H1 (cell line): Measurements from ENCODE around the gene NBDY. TPM values are rescaled to one million over a fixed set of nuclear protein-coding genes. Genes with fewer than 3 reads are reported as not detected.

Experiments used
- CTCF ChIA-PET: fragments of 300-600 bp; sonication (Branson Sonifier 250); formaldehyde crosslinking; loops from one replicate; lab custom pipeline; 2021; ENCODE audit not compliant: partially characterized antibody; lab: Charles Lee
- POLR2A ChIA-PET: fragments of 300-600 bp; sonication (Branson Sonifier 250); formaldehyde crosslinking; loops from one replicate; lab custom pipeline; 2021; ENCODE audit warnings: inconsistent platforms; ENCODE audit not compliant: partially characterized antibody; lab: Charles Lee
- DNase-seq, 2 experiments: peaks; one replicate each; pipeline versions ENCODE4 v3.0.0 to v3.0.0-alpha.2; 2010 to 2022; ENCODE audit warnings: low spot score in 2 of 2, low read depth in 1 of 2, mixed read lengths in 1 of 2
- FAIRE-seq: peaks from 2 replicates; lab custom pipeline; 2011; peaks lifted over from hg19 to GRCh38; lab: Jason Lieb, UNC
- H2AFZ ChIP-seq: 2 replicates; pipeline ENCODE4 v1.8.1; 2012; ENCODE audit warnings: low read length, inconsistent platforms
- H2AK5ac ChIP-seq: 2 replicates; pipeline ENCODE4 v1.6.1; 2013; ENCODE audit warnings: low read depth, low read length
- H2BK120ac ChIP-seq: replicated peaks from 2 replicates; pipeline ENCODE3; 2013; ENCODE audit warnings: low read depth, low read length, inconsistent platforms
- H2BK12ac ChIP-seq: 2 replicates; pipeline ENCODE4 v1.6.1; 2013; ENCODE audit warnings: low read depth, low read length
- H2BK15ac ChIP-seq: 2 replicates; pipeline ENCODE4 v1.6.1; 2013; ENCODE audit warnings: low read length
- H2BK20ac ChIP-seq: 2 replicates; pipeline ENCODE4 v1.6.1; 2013; ENCODE audit warnings: low read length
- H2BK5ac ChIP-seq: 2 replicates; pipeline ENCODE4 v1.6.1; 2013; ENCODE audit warnings: low read depth, low read length
- H3K14ac ChIP-seq: 2 replicates; pipeline ENCODE4 v1.6.1; 2013; ENCODE audit warnings: inconsistent platforms; ENCODE audit not compliant: insufficient read length
- H3K18ac ChIP-seq: 2 replicates; pipeline ENCODE4 v1.6.1; 2013; ENCODE audit warnings: low read length; ENCODE audit errors: extremely low read depth
- H3K23ac ChIP-seq: 2 replicates; pipeline ENCODE4 v1.6.1; 2013; ENCODE audit warnings: inconsistent platforms; ENCODE audit not compliant: insufficient read length
- H3K23me2 ChIP-seq: 2 replicates; pipeline ENCODE4 v1.6.1; 2013; ENCODE audit warnings: low read depth, low read length
- H3K27ac ChIP-seq: 2 replicates; pipeline ENCODE4 v1.6.1; 2011; ENCODE audit warnings: low read depth, low read length, inconsistent platforms
- H3K27me3 ChIP-seq, 4 experiments: replicated peaks in 1 of 4; 1 replicate in 1 of 4; 2 replicates in 3 of 4; pipeline versions ENCODE4 v1.6.1 to v1.8.1; 2011 to 2013; ENCODE audit warnings: low read length in 3 of 4, mild to moderate bottlenecking in 3 of 4, inconsistent platforms in 2 of 4, mixed read lengths in 2 of 4, moderate library complexity in 1 of 4; ENCODE audit not compliant: control insufficient read depth in 3 of 4, insufficient read depth in 3 of 4; ENCODE audit errors: extremely low read depth in 1 of 4
- H3K36me3 ChIP-seq, 4 experiments: 2 replicates each; pipeline versions ENCODE4 v1.6.1 to v1.8.1; 2011 to 2013; ENCODE audit warnings: mild to moderate bottlenecking in 4 of 4, low read length in 3 of 4, moderate library complexity in 2 of 4, control low read depth in 1 of 4, inconsistent platforms in 1 of 4; ENCODE audit not compliant: insufficient read depth in 4 of 4, control insufficient read depth in 2 of 4
- H3K4ac ChIP-seq: replicated peaks from 2 replicates; pipeline ENCODE3; 2013; ENCODE audit warnings: low read length, low read depth, mixed read lengths, inconsistent platforms; ENCODE audit not compliant: insufficient read length
- H3K4me1 ChIP-seq, 4 experiments: replicated peaks in 1 of 4; 1 replicate in 1 of 4; 2 replicates in 3 of 4; pipeline versions ENCODE4 v1.6.1 to v1.8.1; 2011 to 2013; ENCODE audit warnings: low read length in 3 of 4, inconsistent platforms in 2 of 4, mixed read lengths in 1 of 4; ENCODE audit not compliant: insufficient read depth in 4 of 4, control insufficient read depth in 3 of 4
- H3K4me2 ChIP-seq, 2 experiments: 2 replicates each; pipeline versions ENCODE4 v1.6.1 to v1.8.1; 2011 to 2013; ENCODE audit warnings: low read depth in 2 of 2, low read length in 2 of 2, control low read depth in 1 of 2, inconsistent platforms in 1 of 2, mild to moderate bottlenecking in 1 of 2; ENCODE audit not compliant: insufficient read depth in 1 of 2
- H3K4me3 ChIP-seq, 4 experiments: fragments of 200-600, 300-600 bp in 1 of 4; sonication (generic), shearing (Covaris generic), sonication (Bioruptor Twin) in 1 of 4; 2 replicates each; pipeline versions ENCODE4 v1.5.1 to v1.8.1; 2011 to 2016; ENCODE audit warnings: low read length in 4 of 4, low read depth in 3 of 4, control low read depth in 2 of 4, inconsistent platforms in 2 of 4, mild to moderate bottlenecking in 2 of 4, mixed read lengths in 1 of 4, moderate library complexity in 1 of 4; ENCODE audit not compliant: insufficient read depth in 2 of 4; ENCODE audit errors: extremely low read depth in 1 of 4
- H3K56ac ChIP-seq: replicated peaks from 2 replicates; pipeline ENCODE3; 2013; ENCODE audit warnings: low read depth, mild to moderate bottlenecking, mixed read lengths, low read length, inconsistent platforms; ENCODE audit not compliant: insufficient read length
- H3K79me1 ChIP-seq: 2 replicates; pipeline ENCODE4 v1.6.1; 2013; ENCODE audit warnings: low read depth, low read length, control low read depth
- H3K79me2 ChIP-seq, 2 experiments: 2 replicates each; pipeline versions ENCODE4 v1.6.1 to v1.8.1; 2012 to 2013; ENCODE audit warnings: low read length in 2 of 2, mild to moderate bottlenecking in 2 of 2, inconsistent platforms in 1 of 2; ENCODE audit not compliant: insufficient read depth in 2 of 2, control insufficient read depth in 1 of 2
- H3K9ac ChIP-seq, 4 experiments: replicated peaks in 1 of 4; 1 replicate in 1 of 4; 2 replicates in 3 of 4; pipeline versions ENCODE4 v1.6.1 to v1.8.1; 2011 to 2013; ENCODE audit warnings: low read depth in 3 of 4, low read length in 3 of 4, control low read depth in 2 of 4, mild to moderate bottlenecking in 2 of 4, moderate library complexity in 2 of 4, inconsistent platforms in 1 of 4; ENCODE audit errors: extremely low read depth in 1 of 4
- H3K9me3 ChIP-seq, 2 experiments: 2 replicates each; pipeline versions ENCODE4 v1.6.1 to v1.8.1; 2012 to 2013; ENCODE audit warnings: mild to moderate bottlenecking in 2 of 2, moderate library complexity in 2 of 2, control low read depth in 1 of 2, inconsistent platforms in 1 of 2, low read depth in 1 of 2, low read length in 1 of 2, mixed read lengths in 1 of 2; ENCODE audit not compliant: insufficient read depth in 2 of 2
- H4K20me1 ChIP-seq, 2 experiments: replicated peaks in 1 of 2; 2 replicates each; pipeline versions ENCODE3 to v1.8.1; 2011 to 2013; ENCODE audit warnings: inconsistent platforms in 2 of 2, low read length in 2 of 2, mild to moderate bottlenecking in 1 of 2; ENCODE audit not compliant: insufficient read depth in 2 of 2, control insufficient read depth in 1 of 2
- H4K5ac ChIP-seq: 2 replicates; pipeline ENCODE4 v1.6.1; 2013; ENCODE audit warnings: low read length, low read depth, mixed read lengths, inconsistent platforms; ENCODE audit not compliant: insufficient read length
- H4K8ac ChIP-seq: 2 replicates; pipeline ENCODE4 v1.8.0; 2013; ENCODE audit warnings: mild to moderate bottlenecking, moderate library complexity, low read length, inconsistent platforms; ENCODE audit not compliant: insufficient read depth; ENCODE audit errors: extremely low read depth
- H4K91ac ChIP-seq: replicated peaks from 2 replicates; pipeline ENCODE3; 2013; ENCODE audit warnings: low read length, mixed read lengths, inconsistent platforms; ENCODE audit not compliant: insufficient read length
- HDAC2 ChIP-seq, 2 experiments: fragments of 300-600 bp in 1 of 2; sonication (generic) in 1 of 2; IDR thresholded peaks; 2 replicates each; pipeline ENCODE4 v1.6.1; 2011 to 2012; ENCODE audit warnings: low read depth in 2 of 2, low read length in 2 of 2, mild to moderate bottlenecking in 2 of 2, moderate library complexity in 2 of 2, borderline replicate concordance in 1 of 2, inconsistent platforms in 1 of 2
- RAD21 ChIP-seq, 2 experiments: IDR thresholded peaks in 1 of 2; conservative IDR thresholded peaks in 1 of 2; 2 replicates each; pipeline ENCODE4 v1.6.1; 2011; ENCODE audit warnings: low read depth in 2 of 2, low read length in 2 of 2, improper control_type of control experiment in 1 of 2, inconsistent platforms in 1 of 2, mild to moderate bottlenecking in 1 of 2, moderate library complexity in 1 of 2
- WGBS, 2 experiments: shearing (Covaris generic) in 1 of 2; methylation state at CpG; one replicate each; pipeline versions ENCODE4 v1.1.6 to v1.1.7; 2013 to 2015; ENCODE audit warnings: low lambda C conversion rate in 2 of 2, mixed read lengths in 2 of 2, inconsistent platforms in 1 of 2, low coverage in 1 of 2, missing lambda C conversion rate in 1 of 2; ENCODE audit not compliant: insufficient replicate concordance in 2 of 2, insufficient coverage in 1 of 2, insufficient read length in 1 of 2; ENCODE audit errors: extremely low coverage in 1 of 2, missing lambda C conversion rate in 1 of 2; 5-methylcytosine and 5-hydroxymethylcytosine counted together
- polyA plus RNA-seq, 7 experiments: library from polyadenylated mRNA; depleted of rRNA in 3 of 7; stranded (reverse) in 5 of 7; unstranded in 2 of 7; fragments of >200 nt in 5 of 7; fragments of 200-250 nt in 2 of 7; gene quantifications; 1 replicate in 5 of 7; 2 replicates in 1 of 7; 4 replicates in 1 of 7; pipeline versions ENCODE4 v1.2.1 to v1.2.3, GENCODE V29; 2011 to 2013; ENCODE audit warnings: missing spikeins in 2 of 7, mixed read lengths in 2 of 7
- total RNA-seq: library from RNA; stranded (reverse); fragmentation: NEBNext Ultra II Directional; extraction: Animal tissue kit (Norgen Biotek cat#: 25700); gene quantifications from 2 replicates; pipeline ENCODE4 v1.2.1, GENCODE V29; 2021

The NBDY gene
- total and polyA plus RNA-seq, 2 of the 8 experiments (the other 6 are each of a cell fraction or from before 2014, with no cell fraction given) = 42.3 to 57.8 TPM

- Histone ChIP-seq H3K23ac (no peak overlapping the region), H3K27ac (no peak overlapping the region), H3K23me2 (no peaks in the 10 kb centered on the region), H3K27me3 (no peaks in the 10 kb centered on the region), H3K9ac (no peak overlapping the region), H2BK5ac (no peak overlapping the region), H4K5ac (no peak overlapping the region), H3K36me3 (peaks cover 0 to 7% (median 3%) of the 10 kb centered on the region in 4 experiments; a peak in 4 of 8 replicates), H3K79me2 (no peaks in the 10 kb centered on the region), H3K18ac (no peak overlapping the region), H3K79me1 (no peaks in the 10 kb centered on the region; the same call in 1 of the 2 replicates), H3K9me3 (no peaks in the 10 kb centered on the region), H4K8ac (no peak overlapping the region), H2BK12ac (no peak overlapping the region), H3K4me2 (no peak overlapping the region), H3K4me1 (no peaks in the 10 kb centered on the region), H2BK120ac (no peak overlapping the region), H3K56ac (no peak overlapping the region), H3K4me3 (no peak overlapping the region), H4K91ac (no peak overlapping the region), H2BK15ac (no peak overlapping the region), H2BK20ac (no peak overlapping the region), H3K4ac (no peak overlapping the region), H2AFZ (no peak overlapping the region), H4K20me1 (peaks cover 0 to 1% of the 10 kb centered on the region in 2 experiments), H2AK5ac (no peak overlapping the region), H3K14ac (no peak overlapping the region)
- POLR2A ChIA-PET = interaction anchor here (0.7 kb wide), 1 partner anchor 195 kb away, joined by 3 read pairs; no protein-coding TSS in a partner anchor
- WGBS, 2 experiments = 92% methylated on average over 9 of the region's 12 CpGs; no CpG with 5 or more reads in 1 of the 2 experiments
- CTCF ChIA-PET = no interaction called here
- no peak for DNase-seq
- TF ChIP-seq HDAC2 (IDR thresholded peaks at IDR 0.05; ENCODE audit: borderline replicate concordance in 1 of 2, low read depth in 2 of 2, low read length in 2 of 2) = no peak
- peak; percentile 4 to 12; a peak in 1 of 4 replicates for TF ChIP-seq RAD21 (IDR thresholded peaks at IDR 0.05 in 1 of 2, conservative IDR thresholded peaks at IDR 0.05 in 1 of 2; ENCODE audit: low read depth in 2 of 2, low read length in 2 of 2)
- no peak for FAIRE-seq
Measured at GRCh38 chrX:56783450-56783831, 54.4 kb downstream of the NBDY start.
